ENCODE data around the gene MAGEC3. TPM values are rescaled to one million over a fixed set of nuclear protein-coding genes. Genes with fewer than 3 reads are reported as not detected.
"Not testable (repeated sequence)": the region's sequence is repeated elsewhere in the genome, so short reads cannot be mapped to it uniquely, and the experiment has no call there.

The MAGEC3 gene
- total RNA-seq, 2 donors from 2014 or later: not detected

DNA sequence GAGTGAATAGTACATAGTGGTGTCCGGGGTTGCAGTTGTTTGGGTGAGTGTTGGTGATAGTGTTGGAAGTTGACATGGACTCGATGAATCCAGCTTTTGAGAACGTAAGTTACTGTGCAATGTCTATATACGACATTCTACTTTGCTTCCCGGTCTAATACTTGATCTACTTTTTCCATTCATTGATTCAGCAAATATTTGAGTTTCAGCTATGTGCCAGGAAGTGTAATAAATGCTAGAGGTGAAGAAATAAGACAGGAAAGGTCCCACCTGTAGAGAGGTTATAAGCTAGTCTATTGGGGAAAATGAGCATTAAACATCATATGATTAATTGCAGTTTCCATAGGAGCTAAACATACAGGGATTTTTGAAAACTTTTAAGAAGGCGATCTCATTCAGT, 22.2 kb upstream of the MAGEC3 start:
- no peak overlapping the region for H3K4me3 ChIP-seq
- H3K9me3 ChIP-seq: no peaks in the 10 kb centered on the region
- DNase-seq (ENCODE audit: low spot score): no peak
- no peaks in the 10 kb centered on the region for H3K27me3 ChIP-seq (replicated peaks; ENCODE audit: insufficient read depth)
- H3K4me1 ChIP-seq (replicated peaks): no peaks in the 10 kb centered on the region
- WGBS: 89% methylated on average over 6 of the region's 6 CpGs
- no peak for TF ChIP-seq POLR2AphosphoS5 (IDR thresholded peaks at IDR 0.05)
- TF ChIP-seq, protein P1, sequence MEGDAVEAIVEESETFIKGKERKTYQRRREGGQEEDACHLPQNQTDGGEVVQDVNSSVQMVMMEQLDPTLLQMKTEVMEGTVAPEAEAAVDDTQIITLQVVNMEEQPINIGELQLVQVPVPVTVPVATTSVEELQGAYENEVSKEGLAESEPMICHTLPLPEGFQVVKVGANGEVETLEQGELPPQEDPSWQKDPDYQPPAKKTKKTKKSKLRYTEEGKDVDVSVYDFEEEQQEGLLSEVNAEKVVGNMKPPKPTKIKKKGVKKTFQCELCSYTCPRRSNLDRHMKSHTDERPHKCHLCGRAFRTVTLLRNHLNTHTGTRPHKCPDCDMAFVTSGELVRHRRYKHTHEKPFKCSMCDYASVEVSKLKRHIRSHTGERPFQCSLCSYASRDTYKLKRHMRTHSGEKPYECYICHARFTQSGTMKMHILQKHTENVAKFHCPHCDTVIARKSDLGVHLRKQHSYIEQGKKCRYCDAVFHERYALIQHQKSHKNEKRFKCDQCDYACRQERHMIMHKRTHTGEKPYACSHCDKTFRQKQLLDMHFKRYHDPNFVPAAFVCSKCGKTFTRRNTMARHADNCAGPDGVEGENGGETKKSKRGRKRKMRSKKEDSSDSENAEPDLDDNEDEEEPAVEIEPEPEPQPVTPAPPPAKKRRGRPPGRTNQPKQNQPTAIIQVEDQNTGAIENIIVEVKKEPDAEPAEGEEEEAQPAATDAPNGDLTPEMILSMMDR (IDR thresholded peaks at IDR 0.05): no peak
- no peak for TF ChIP-seq POLR2A (IDR thresholded peaks at IDR 0.05)
- intact Hi-C loops (cut with DNase I): no loop called here
- H3K27ac ChIP-seq: no peak overlapping the region
- no peaks in the 10 kb centered on the region for H3K36me3 ChIP-seq

DNA sequence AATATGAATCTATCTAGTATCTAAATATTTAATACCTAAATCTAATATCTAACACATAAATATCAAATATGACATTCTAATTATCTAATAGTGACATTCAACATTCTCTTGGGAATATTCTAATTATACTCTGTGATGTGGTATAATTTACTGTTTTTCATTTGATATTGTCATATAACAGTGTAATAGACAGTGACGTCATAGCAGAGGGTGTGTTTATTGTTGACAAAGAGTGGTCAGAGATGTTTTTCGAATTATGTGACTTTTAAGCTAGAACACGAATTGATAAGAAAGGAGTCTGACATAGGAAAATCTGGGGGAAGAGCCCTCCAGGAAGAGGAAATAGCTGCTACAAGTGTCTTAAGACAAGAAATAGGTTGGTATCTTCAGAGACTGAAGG, 5.9 kb upstream of the MAGEC3 start:
- Histone ChIP-seq H3K36me3 (no peaks in the 10 kb centered on the region), H3K27ac (no peak overlapping the region), H3K4me3 (no peak overlapping the region), H3K9me3 (no peaks in the 10 kb centered on the region), H3K27me3 (replicated peaks; ENCODE audit: insufficient read depth) (no peaks in the 10 kb centered on the region), H3K4me1 (replicated peaks) (no peaks in the 10 kb centered on the region)
- intact Hi-C loops (cut with DNase I): no loop called here
- WGBS: 91% methylated on average over 3 of the region's 3 CpGs
- no peak for DNase-seq (ENCODE audit: low spot score)
- TF ChIP-seq POLR2A (IDR thresholded peaks at IDR 0.05) (no peak), POLR2AphosphoS5 (IDR thresholded peaks at IDR 0.05) (no peak)
- TF ChIP-seq, protein P1 (IDR thresholded peaks at IDR 0.05): no peak

DNA sequence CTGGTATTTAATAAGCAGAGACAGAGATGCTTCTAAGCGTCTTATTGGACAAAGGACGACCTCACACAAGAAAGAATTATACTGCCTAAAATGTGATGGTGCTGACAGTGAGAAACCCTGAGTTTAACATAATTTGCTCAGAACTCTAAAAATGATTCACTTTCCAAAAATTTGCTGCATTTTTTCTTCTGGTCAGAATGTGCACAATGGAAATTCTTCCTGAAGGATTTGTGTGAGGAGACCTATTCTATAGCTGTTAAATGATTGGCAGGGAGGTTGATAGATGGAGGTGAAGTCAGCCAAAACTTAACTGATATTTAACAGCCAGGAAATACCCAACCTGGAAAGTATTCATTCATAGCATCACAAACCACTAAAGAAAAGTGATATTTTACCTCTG, 1.7 kb downstream of the MAGEC3 start:
- H3K4me3 ChIP-seq: no peak overlapping the region
- WGBS: 84% methylated on average over 2 of the region's 2 CpGs
- TF ChIP-seq POLR2AphosphoS5 (IDR thresholded peaks at IDR 0.05) (no peak), POLR2A (IDR thresholded peaks at IDR 0.05) (no peak)
- TF ChIP-seq, protein P1 (IDR thresholded peaks at IDR 0.05): no peak
- no peak for DNase-seq (ENCODE audit: low spot score)
- no peaks in the 10 kb centered on the region for H3K4me1 ChIP-seq (replicated peaks)
- H3K27ac ChIP-seq: no peak overlapping the region
- H3K36me3 ChIP-seq: no peaks in the 10 kb centered on the region
- intact Hi-C loops (cut with DNase I): no loop called here
- no peaks in the 10 kb centered on the region for H3K27me3 ChIP-seq (replicated peaks; ENCODE audit: insufficient read depth)
- no peaks in the 10 kb centered on the region for H3K9me3 ChIP-seq

DNA sequence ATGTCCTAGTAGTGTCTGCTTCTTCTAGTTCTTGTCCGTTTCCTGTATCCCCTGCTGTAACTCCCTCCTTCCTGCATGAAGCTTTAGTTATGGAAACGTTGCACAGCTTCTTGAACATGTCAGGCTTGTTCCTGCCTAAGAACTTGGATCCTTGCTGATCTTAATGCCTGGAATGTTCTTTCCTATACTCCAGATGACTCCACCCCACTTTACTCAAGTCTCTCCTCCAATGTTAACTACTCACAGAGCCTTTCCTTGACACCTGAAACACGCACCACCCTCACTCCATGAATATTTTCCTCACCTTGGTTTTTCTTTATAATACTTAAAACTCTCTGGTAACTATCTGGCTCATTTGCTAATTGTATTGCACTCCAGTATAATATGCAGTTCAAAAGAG, 19.4 kb downstream of the MAGEC3 start:
- Histone ChIP-seq H3K9me3 (no peaks in the 10 kb centered on the region), H3K4me1 (replicated peaks) (no peaks in the 10 kb centered on the region), H3K36me3 (no peaks in the 10 kb centered on the region), H3K27me3 (replicated peaks; ENCODE audit: insufficient read depth) (no peaks in the 10 kb centered on the region), H3K27ac (no peak overlapping the region), H3K4me3 (no peak overlapping the region)
- intact Hi-C loops (cut with DNase I): no loop called here
- TF ChIP-seq POLR2A (IDR thresholded peaks at IDR 0.05) (no peak), POLR2AphosphoS5 (IDR thresholded peaks at IDR 0.05) (no peak)
- TF ChIP-seq, protein P1 (IDR thresholded peaks at IDR 0.05): no peak
- no peak for DNase-seq (ENCODE audit: low spot score)
- 62% methylated on average over 3 of the region's 3 CpGs for WGBS

DNA sequence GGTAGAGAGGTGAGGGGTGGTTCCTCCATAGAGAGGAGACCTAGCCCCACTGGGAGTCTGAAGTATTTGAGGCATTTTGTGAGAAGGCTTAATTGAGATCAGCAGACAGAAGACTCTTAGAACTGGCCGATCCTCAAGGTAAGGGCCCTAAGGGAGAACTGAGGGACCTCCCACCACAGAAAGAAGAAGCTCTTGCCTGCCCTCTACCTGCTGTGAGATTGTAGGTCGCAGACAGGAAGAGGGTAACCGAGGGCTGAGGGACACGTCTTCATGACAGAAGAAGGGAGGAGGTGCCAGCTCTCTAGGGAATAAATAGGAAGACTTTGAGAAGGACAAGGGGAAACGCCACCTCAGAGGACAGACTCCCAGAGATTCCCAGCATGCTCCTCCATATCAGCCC, 41.5 kb downstream of the MAGEC3 start:
- H3K27me3 ChIP-seq (replicated peaks; ENCODE audit: insufficient read depth): no peaks in the 10 kb centered on the region
- no peak overlapping the region for H3K4me3 ChIP-seq
- H3K27ac ChIP-seq: no peak overlapping the region
- TF ChIP-seq, protein P1 (IDR thresholded peaks at IDR 0.05): no peak
- no peak for TF ChIP-seq POLR2A (IDR thresholded peaks at IDR 0.05)
- TF ChIP-seq POLR2AphosphoS5 (IDR thresholded peaks at IDR 0.05): no peak
- H3K4me1 ChIP-seq (replicated peaks): no peaks in the 10 kb centered on the region
- 70% methylated on average over 5 of the region's 5 CpGs for WGBS
- DNase-seq (ENCODE audit: low spot score): no peak
- intact Hi-C loops (cut with DNase I): no loop called here
- no peaks in the 10 kb centered on the region for H3K36me3 ChIP-seq
- no peaks in the 10 kb centered on the region for H3K9me3 ChIP-seq

DNA sequence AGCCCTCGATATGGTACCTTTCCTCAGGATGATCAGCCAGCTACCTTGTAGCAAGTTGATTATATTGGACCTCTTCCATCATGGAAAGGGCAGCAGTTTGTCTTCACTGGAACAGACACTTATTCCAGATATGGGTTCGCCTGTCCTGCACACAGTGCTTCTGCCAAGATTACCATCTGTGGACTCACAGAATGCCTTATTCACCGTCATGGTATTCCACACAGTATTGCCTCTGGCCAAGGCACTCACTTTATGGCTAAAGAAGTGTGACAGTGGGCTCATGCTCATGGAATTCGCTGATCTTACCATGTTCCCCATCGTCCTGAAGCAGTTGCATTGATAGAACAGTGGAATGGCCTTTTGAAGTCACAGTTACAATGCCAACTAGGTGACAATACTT, 50.7 kb downstream of the MAGEC3 start:
- intact Hi-C loops (cut with DNase I); DNase-seq (ENCODE audit: low spot score); H3K4me1 ChIP-seq (replicated peaks); H3K27me3 ChIP-seq (replicated peaks; ENCODE audit: insufficient read depth); H3K27ac ChIP-seq; H3K4me3 ChIP-seq; H3K36me3 ChIP-seq; H3K9me3 ChIP-seq: not testable (repeated sequence)
- WGBS: 58% methylated on average over 4 of the region's 5 CpGs
